ENCODE results near the gene NID2. TPM values are rescaled to one million over a fixed set of nuclear protein-coding genes. Genes with fewer than 3 reads are reported as not detected.

The NID2 gene
- total RNA-seq, 1 experiment from 2014 or later: 6.6 TPM

GRCh38 chr14:52108823-52109222, 40.0 kb upstream of the NID2 start:
- Histone ChIP-seq H2BK15ac (ENCODE audit: low read depth, low read length) (no peak overlapping the region), H2AFZ (ENCODE audit: low read length) (no peak overlapping the region), H3K9ac (ENCODE audit: extremely low read depth, insufficient read length, low read length) (no peak overlapping the region), H3K79me1 (ENCODE audit: insufficient read depth, low read depth, low read length, poor library complexity, severe bottlenecking) (no peaks in the 10 kb centered on the region), H4K20me1 (ENCODE audit: control insufficient read depth, insufficient read depth, insufficient read length) (no peaks in the 10 kb centered on the region), H2BK120ac (ENCODE audit: low read depth, low read length, poor library complexity, severe bottlenecking) (no peak overlapping the region), H3K23ac (ENCODE audit: insufficient read length, low read depth, low read length) (no peak overlapping the region), H3K27me3 (ENCODE audit: insufficient read depth, low read length) (no peaks in the 10 kb centered on the region), H3K27ac (ENCODE audit: insufficient read length, low read depth, low read length) (no peak overlapping the region), H3K23me2 (ENCODE audit: insufficient read length, low read depth, low read length, poor library complexity, severe bottlenecking) (no peaks in the 10 kb centered on the region), H2BK5ac (ENCODE audit: insufficient read length, low read length) (no peak overlapping the region), H2AK5ac (ENCODE audit: insufficient read length, low read length) (no peak overlapping the region), H4K91ac (ENCODE audit: insufficient read length, low read depth, low read length) (no peak overlapping the region), H2BK20ac (ENCODE audit: low read depth, low read length, poor library complexity, severe bottlenecking) (no peak overlapping the region), H3K79me2 (ENCODE audit: insufficient read depth, low read length) (no peaks in the 10 kb centered on the region), H3K56ac (ENCODE audit: insufficient read length, low read depth, low read length) (no peak overlapping the region), H4K8ac (replicated peaks; ENCODE audit: insufficient read length, low read depth, low read length) (no peak overlapping the region), H4K5ac (ENCODE audit: insufficient read length, low read depth, low read length) (no peak overlapping the region), H3K4me2 (ENCODE audit: insufficient read depth, insufficient read length, low read length) (no peak overlapping the region), H3K18ac (ENCODE audit: insufficient read length, low read depth, low read length) (no peak overlapping the region), H3K4me1 (ENCODE audit: insufficient read depth, low read length) (no peaks in the 10 kb centered on the region), H3T11ph (ENCODE audit: low read length) (no peak overlapping the region), H2BK12ac (ENCODE audit: insufficient read length, low read depth, low read length) (no peak overlapping the region), H3K14ac (ENCODE audit: insufficient read depth, low read length) (no peak overlapping the region), H3K4ac (ENCODE audit: low read depth, low read length) (no peak overlapping the region), H3K9me3 (ENCODE audit: control insufficient read depth, low read depth, low read length) (no peaks in the 10 kb centered on the region)
- no peak overlapping the region for H3K4me3 Mint-ChIP-seq
- H3K27me3 Mint-ChIP-seq (ENCODE audit: low read depth): no peaks in the 10 kb centered on the region
- no peak for DNase-seq
- no peaks in the 10 kb centered on the region for H3K36me3 Mint-ChIP-seq (ENCODE audit: insufficient read depth in 1 of 3, low read depth in 3 of 3)
- no peaks in the 10 kb centered on the region for H3K4me1 Mint-ChIP-seq
- no CpG with 5 or more reads among the region's 1 CpG for WGBS (ENCODE audit: extremely low coverage, insufficient read length, low lambda C conversion rate)
- TF ChIP-seq CTCF (conservative IDR thresholded peaks at IDR 0.05): no peak
- no peak overlapping the region for H3K27ac Mint-ChIP-seq
- H3K9me3 Mint-ChIP-seq: no peaks in the 10 kb centered on the region

All from H9 (cell line).